GM21526 (cell line): ENCODE measurements around the gene MAST3.

Experiments
- ATAC-seq: cut with Tn5 transposase; IDR thresholded peaks from one replicate; pipeline ENCODE4 v1.9.1; 2021; ENCODE audit warnings: moderate library complexity; ENCODE audit not compliant: unreplicated experiment, low FRiP score

MAST3 gene

DNA sequence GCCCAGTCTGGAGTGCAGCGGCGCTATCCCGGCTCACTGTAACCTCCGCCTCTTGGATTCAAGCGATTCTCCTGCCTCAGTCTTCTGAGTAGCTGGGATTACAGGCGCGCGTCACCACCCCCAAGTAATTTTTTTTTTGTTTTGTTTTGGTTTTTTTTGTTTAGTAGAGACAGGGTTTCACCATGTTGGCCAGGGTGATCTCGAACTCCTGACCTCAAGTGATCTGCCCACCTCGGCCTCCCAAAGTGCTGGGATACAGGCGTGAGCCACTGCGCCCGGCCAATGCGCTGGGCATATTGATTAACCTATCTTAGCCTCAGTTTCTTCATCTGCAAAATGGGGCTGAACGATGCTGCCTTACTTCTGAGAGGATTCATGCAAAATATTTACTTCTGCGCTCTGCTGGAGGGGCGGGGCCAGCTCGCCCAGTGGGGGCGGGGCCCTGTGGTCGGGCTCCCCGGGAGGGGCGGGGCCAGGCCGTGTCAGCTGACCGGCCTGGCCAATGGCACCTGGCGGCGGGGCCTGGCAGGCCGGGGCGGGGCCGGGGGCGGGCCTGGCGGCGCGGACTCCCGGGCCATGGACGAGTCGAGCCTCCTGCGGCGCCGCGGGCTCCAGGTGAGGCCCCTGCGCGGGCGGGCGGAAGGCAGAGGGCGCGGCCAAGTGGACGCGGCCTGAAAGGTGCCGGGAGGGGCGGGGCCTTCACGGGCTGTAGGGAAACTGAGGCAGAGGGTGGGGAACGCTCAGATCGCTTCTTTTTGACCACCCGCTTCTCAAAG lies at the start of gene MAST3:
MAST3 (plus strand) TSS at position 562 of the 776 bp plus-strand sequence; CDS start at position 577, 15 bp downstream.
- ATAC-seq = peak; percentile 38

DNA sequence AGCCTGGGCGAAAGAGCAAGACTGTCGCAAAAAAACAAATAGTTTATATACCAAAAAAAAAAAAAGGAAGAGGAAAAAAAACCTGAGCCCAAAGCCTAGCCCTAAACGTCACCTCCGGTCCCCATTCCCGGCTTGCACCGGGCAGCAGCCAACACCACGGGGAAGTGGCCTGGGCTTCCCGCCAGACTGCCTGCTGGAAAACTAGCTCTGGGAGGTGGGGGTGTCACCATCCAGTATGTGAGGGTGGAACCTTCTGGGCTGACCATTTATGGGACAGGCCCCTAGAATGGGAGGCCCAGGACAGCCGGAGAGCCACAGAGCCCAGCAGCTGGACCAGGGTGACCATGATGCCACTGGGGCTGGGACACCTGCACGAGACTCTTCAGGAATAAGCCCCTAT lies 48.2 kb upstream of the MAST3 start:
- ATAC-seq = no peak

DNA sequence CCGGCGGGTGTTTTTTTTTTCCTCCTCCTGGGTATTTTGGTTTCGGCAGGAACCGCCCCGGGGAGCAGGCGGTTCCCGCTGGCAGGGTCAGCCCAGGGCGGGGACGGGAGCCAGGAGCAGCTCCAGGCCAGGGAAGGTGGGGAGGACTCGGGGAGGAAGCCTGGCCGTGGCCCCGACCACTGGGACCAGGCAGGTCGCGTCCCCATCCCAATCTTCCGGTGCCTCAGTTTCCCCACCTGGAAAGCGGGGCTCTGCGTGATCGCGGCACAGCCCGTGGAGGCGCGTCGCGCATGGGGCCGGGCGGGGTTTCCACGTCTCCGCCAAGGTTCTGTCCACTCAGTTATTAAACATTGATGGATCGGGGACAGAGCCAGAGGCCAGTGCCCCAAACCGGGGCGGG lies 45.7 kb upstream of the MAST3 start:
- no peak for ATAC-seq

- ATAC-seq = no peak
Measured at GRCh38 chr19:18053576-18054219, 43.9 kb upstream of the MAST3 start.

DNA sequence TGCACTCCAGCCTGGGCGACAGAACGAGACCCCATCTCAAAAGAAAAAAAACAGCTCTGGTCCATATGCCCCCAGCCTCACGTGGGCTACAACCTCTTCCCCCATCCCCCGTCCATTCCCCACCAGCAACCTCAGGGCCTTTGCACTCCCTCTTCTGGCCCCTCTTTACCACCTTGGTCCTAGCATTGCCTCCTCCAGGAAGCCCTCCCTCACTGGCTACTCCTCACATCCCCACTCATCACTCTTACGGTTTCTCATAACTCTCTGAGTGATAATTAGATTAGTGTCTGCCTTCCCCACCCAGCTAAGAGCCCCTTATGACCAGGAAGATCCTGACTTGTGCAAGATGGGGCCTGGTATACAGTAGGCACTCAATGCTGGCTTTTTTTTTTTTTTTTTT lies 41.6 kb upstream of the MAST3 start:
- no peak for ATAC-seq

GRCh38 chr19:18057557-18057956 lies 40.0 kb upstream of the MAST3 start:
- no peak for ATAC-seq

DNA sequence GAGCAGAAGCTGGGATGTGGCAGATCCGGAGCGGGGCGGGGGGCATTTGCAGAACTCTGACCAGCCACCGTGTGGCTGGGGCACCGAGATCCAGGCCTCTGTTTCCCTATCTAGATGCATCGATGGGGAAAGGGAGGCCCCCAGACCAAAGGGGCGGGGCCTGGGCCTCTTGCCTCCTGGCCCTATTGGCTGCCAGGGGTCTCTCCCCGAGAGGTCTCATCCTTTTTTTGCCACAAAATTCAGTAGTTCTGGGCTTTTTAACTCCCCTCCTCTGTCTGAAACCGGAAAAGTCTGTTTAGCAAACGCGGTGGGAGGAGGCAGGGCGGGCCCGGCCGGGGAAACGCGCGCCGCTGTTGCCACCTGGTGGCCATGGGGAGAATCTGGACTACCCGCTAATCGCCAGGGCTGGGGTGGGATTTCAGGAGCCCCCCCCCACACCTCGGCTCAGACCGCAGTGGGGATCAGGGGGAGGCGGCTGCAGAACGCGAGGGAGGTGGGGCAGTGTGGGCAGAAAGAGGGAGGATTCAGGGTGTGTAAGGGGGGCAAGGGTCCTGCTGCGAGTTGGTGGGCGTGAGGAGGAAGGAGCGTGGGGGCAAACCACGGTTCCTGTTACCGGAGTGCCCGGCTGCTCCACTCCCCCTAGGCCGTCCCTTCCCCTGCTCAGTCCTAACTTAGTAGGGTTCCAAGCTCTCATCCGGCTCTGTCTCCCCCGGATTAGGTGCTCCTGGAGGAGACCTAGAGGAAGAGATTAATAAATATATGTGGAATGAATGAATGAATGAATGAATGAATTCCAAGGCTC lies 39.2 kb upstream of the MAST3 start:
- ATAC-seq = no peak

DNA sequence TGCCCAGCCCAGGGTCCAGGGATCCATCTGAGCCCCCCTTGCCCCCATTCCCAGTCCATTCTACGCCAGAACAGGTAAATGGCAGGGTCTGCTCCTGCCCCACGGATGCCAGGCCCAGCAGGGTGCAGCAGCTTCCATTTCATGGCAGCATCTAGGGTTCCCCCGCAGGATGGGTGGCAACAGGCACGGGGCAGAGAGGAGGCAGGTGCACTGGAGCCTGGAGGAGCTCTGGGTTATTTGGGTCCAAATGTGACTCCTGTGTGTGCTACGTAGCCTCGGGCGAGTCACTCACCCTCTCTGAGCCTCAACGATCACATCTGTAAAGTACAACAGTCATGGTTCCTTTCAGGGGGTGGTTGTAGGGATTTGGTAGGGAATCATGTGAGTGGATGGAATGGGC lies 38.3 kb upstream of the MAST3 start:
- no peak for ATAC-seq

- ATAC-seq = no peak
Measured at GRCh38 chr19:18059902-18060301, 37.7 kb upstream of the MAST3 start.

- no peak for ATAC-seq
Measured at GRCh38 chr19:18060472-18060871, 37.1 kb upstream of the MAST3 start.

DNA sequence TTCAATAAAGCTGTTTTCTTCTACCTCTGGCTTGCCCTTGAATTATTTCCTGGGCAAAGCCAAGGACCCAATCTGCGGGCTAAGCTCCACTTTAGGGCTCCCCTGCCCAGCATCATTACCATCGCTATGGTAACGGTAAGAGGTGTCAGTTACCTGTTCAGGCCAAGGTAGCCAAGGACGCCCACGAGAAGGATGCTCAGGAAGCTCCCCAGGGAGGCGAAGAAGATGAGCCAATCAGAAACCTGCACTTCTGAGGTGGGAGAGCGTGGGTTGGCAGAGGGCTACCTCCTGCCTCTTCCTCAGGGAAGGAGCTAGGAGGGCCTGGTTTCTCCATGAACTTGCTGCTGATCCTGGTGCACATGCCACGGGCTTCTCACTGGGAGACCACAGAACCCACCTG lies 35.5 kb upstream of the MAST3 start:
- ATAC-seq = no peak

DNA sequence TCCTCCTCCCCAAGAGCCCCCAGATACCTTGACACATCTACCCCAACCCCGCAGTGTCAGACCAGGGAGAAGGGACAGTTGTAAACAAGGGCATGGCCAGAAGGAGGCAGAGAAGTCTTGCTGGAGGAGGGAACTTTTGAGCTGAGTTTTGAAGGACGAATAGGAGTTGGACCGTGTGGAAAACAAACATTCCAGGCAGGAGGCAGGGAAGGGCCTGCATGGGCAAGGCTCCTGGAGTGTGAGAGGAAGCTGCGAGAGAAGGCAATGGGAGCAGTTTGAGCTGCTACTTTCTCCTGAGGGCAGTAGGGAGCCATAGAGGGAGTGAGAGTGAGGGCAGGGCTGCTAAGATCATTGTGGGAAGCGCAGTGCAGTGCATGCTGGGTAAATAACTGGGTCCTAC lies 34.1 kb upstream of the MAST3 start:
- ATAC-seq = no peak

DNA sequence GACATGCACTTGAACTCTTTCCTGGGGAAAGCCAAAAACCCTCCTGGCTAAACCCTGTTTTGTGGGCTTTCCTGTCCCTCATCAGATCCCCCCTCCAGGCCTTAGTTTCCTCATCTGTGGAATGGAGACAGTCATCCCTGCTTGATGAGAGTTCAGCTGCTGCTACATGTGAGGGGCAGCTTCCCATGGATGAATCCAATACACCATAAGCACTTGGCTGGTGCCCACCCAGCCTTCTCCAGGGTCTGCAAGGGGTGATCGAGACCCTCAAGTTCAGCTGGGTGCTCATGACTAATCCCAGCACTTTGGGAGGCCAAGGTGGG lies 32.4 kb upstream of the MAST3 start:
- no peak for ATAC-seq

DNA sequence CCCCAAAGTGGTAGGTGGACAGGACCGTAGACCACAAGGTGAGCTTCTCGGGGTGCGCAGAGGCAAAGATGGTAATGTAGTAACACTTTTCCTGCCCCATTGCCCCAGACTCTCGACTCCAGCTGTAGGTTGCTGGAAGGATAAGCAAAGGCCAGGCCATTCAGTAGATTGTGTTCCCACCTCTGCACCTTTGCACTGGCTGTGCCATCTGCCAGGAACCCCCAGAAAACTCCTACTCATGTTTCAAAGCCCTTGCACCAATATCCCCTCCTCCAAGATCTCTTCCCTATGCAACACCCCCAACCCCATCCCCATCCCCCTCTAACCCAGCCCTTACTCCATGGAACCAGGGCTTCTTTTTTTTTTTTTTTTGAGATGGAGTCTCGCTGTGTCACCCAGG lies 29.2 kb upstream of the MAST3 start:
- no peak for ATAC-seq

- ATAC-seq = no peak
Measured at GRCh38 chr19:18069383-18069782, 28.2 kb upstream of the MAST3 start.

GRCh38 chr19:18070181-18070580 lies 27.4 kb upstream of the MAST3 start:
- no peak for ATAC-seq

DNA sequence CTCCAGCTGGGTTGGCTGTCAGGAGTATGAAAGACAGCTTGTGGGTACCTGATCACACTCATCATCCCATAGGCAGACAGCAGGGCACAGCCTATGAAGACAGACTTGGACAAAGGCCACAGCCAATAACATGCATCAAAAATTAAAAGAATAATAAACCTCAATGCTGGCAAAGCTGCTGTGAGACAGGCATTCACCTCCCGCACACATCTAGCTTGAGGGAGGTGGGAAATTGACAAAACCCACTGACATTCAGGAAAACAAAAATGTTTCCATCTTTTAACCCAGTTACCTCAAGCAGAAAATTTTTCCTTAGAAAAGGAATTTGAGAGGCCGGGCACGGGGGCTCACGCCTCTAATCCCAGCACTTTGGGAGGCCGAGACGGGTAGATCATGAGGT lies 25.2 kb upstream of the MAST3 start:
- ATAC-seq = no peak

DNA sequence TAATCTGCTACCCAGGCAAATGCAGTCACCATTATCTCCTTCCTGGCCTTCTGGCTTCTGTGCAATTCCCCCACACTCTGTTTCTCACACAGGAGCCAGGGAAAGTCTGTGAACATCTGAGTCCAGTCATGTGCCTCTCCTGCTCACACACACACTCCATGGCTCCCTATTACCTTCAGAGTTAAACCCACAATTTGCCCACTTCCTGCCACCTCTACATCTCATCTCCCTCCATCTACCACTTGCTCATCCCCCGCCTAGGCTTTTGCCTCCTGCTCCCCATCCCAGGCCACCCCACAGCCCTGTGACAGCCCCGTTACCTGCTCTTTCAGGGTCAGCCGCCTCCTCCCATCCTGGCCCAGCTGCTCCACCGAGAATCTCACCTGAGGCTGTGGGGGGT lies 24.4 kb upstream of the MAST3 start:
- ATAC-seq = no peak

DNA sequence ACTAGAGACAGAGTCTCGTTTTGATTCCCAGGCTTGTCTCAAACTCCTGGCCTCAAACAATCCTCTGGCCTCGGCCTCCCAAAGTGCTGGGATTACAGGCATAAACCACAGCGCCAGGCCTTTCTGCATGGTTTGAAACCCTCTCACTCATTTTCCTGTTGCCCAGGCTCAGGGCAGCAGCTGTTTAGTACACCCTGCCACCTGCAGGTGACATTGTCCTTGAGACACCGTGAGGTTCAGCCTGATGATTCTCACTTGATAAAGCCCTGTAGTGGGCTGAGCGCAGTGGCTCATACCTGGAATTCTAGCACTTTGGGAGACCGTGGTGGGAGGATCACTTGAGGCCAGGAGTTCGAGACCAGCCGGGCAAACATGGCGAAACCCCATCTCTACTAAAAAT lies 23.4 kb upstream of the MAST3 start:
- no peak for ATAC-seq

GRCh38 chr19:18083929-18084684 lies 13.5 kb upstream of the MAST3 start:
- no peak for ATAC-seq
